Measurements from ENCODE around the gene MYT1. TPM values are rescaled to one million over a fixed set of nuclear protein-coding genes. Genes with fewer than 3 reads are reported as not detected.

MYT1 gene
- total and polyA plus RNA-seq, 2 of the 13 experiments (the other 11 are each of a cell fraction or from before 2014, with no cell fraction given): 0.58 to 2.5 TPM

GRCh38 chr20:64242797-64243475, 78.7 kb downstream of the MYT1 start (continued):
- TF ChIP-seq STAT6 (CRISPR knock-in tag; IDR thresholded peaks at IDR 0.05; ENCODE audit: borderline replicate concordance) (peak; percentile 81; the same call in 1 of the 2 replicates), ZNF780A (CRISPR knock-in tag; IDR thresholded peaks at IDR 0.05) (no peak), BCLAF1 (IDR thresholded peaks at IDR 0.05) (no peak), STAG1 (CRISPR knock-in tag; IDR thresholded peaks at IDR 0.05) (peak; percentile 47), FOXO1 (CRISPR knock-in tag; IDR thresholded peaks at IDR 0.05) (peak; percentile 93), HES4 (CRISPR knock-in tag; IDR thresholded peaks at IDR 0.05; ENCODE audit: borderline replicate concordance) (no peak), NCOA2 (CRISPR knock-in tag; IDR thresholded peaks at IDR 0.05) (peak; percentile 80), SETDB1 (CRISPR knock-in tag; IDR thresholded peaks at IDR 0.05; ENCODE audit: borderline replicate concordance) (peak; percentile 87), KLF9 (CRISPR knock-in tag; IDR thresholded peaks at IDR 0.05; ENCODE audit: low read depth) (peak; percentile 26; the same call in 1 of the 2 replicates), HMGXB4 (CRISPR knock-in tag; IDR thresholded peaks at IDR 0.05; ENCODE audit: borderline replicate concordance in 1 of 2, low read depth in 1 of 2) (peak; percentile 66 to 80; a peak in 3 of 4 replicates), MTF1 (CRISPR knock-in tag; IDR thresholded peaks at IDR 0.05) (no peak), SALL2 (CRISPR knock-in tag; IDR thresholded peaks at IDR 0.05) (0 out of 2 replicates have a peak, but pooled peaks have one; percentile 9), ZNF232 (CRISPR knock-in tag; IDR thresholded peaks at IDR 0.05; ENCODE audit: borderline replicate concordance) (0 out of 2 replicates have a peak, but pooled peaks have one; percentile 61), GPBP1L1 (CRISPR knock-in tag; IDR thresholded peaks at IDR 0.05) (no peak), FOXK2 (IDR thresholded peaks at IDR 0.05) (peak; percentile 90), GMEB1 (CRISPR knock-in tag; IDR thresholded peaks at IDR 0.05; ENCODE audit: borderline replicate concordance) (peak; percentile 39; the same call in 1 of the 2 replicates)

Measured in HepG2 (cell line).